GM21737 (cell line): ENCODE data around the gene ALAS2.
"Not testable (repeated sequence)": the region's sequence is repeated elsewhere in the genome, so short reads cannot be mapped to it uniquely, and the experiment has no call there.

Source experiments
- ATAC-seq: cut with Tn5 transposase; IDR thresholded peaks from one replicate; pipeline ENCODE4 v1.9.1; 2021; ENCODE audit warnings: mild to moderate bottlenecking, moderate library complexity; ENCODE audit not compliant: unreplicated experiment

Gene ALAS2

DNA sequence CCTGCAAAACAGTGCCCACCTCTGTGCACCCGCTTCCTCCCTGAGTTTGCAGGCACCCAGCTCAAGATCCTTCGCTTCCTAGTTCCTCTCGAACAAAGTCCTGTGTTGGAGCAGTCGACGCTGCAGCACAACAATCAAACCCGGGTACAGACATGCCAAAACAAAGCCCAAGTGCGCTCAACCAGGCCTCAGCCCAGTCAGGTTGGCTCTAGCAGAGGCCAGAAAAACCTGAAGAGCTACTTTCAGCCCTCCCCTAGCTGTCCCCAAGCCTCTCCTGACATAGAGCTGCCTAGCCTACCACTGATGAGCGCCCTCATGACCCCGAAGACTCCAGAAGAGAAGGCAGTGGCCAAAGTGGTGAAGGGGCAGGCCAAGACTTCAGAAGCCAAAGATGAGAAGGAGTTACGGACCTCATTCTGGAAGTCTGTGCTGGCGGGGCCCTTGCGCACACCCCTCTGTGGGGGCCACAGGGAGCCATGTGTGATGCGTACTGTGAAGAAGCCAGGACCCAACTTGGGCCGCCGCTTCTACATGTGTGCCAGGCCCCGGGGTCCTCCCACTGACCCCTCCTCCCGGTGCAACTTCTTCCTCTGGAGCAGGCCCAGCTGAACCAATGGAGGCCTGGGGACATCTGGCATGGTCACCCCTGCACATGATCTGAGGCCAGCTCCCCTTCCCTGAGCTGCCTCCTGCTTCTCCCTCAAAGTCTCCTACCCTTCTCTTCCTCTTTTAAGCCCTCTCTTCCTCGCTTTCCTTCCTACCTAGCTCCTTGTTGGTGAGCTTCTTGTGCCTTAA is 23.8 kb downstream of the ALAS2 start:
- no peak for ATAC-seq

GRCh38 chrX:55005256-55005655 is 25.5 kb downstream of the ALAS2 start:
- ATAC-seq = no peak

DNA sequence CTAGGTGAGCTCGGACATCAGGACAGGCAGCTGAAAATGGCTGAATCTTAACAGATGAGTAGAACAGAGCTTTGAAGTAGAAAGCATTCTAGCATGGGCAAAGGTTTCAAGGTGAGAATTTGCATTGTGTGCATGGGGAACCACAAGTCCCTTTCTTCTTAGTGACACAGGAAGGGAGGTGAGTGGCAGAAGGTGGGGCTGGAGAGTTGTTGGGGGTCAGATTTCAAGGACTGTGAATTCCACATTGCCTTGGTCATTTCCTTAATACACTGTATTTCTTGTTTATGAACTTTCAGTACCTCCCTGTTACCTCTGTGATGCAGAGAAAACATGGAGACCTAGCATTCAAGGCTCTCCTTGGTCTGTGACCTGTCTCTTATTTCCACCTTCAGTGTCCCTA is 26.5 kb downstream of the ALAS2 start:
- no peak for ATAC-seq

DNA sequence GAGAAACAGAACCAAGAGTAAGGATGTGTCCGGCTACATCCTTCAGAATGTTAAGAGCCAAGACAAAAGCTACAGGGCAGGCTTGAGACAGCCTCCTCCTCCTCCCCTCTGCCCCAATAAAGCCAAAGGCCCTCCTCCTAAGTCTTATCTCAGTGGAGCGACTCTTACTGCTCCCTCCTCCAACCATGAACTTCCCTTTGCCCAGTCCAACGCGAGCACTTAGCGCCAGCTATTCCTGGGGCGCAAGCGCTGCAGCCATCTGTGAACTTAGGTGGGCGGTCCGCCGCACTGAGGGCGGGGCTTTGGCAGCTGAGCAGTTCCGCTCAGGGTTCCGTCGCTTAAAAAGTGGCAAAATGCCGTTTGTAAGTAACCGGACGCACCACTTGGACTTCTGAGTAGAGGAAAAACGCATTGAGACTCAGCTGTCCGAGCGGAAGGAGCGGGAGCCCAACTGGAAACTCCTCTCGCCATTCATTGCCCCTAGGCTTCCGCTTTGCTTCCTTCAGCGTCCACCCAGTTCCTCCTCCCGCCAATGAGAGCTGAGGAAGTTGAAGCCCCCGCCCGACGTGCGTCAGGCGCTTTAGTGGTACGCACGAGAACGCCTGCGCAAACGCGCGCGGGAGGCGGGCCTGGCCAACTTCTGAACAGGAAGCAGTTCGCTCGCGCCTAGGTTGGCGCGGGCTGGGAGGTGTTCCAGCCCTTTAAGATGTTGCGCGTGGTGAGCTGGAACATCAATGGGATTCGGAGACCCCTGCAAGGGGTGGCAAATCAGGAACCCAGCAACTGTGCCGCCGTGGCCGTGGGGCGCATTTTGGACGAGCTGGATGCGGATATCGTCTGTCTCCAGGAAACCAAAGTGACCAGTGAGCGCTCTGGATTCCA is 30.8 kb downstream of the ALAS2 start, which contains the start of gene APEX2:
APEX2 (plus strand) TSS at position 647 of the 882 bp plus-strand sequence; CDS start at position 707, 60 bp downstream.
- ATAC-seq = peak; percentile 92

DNA sequence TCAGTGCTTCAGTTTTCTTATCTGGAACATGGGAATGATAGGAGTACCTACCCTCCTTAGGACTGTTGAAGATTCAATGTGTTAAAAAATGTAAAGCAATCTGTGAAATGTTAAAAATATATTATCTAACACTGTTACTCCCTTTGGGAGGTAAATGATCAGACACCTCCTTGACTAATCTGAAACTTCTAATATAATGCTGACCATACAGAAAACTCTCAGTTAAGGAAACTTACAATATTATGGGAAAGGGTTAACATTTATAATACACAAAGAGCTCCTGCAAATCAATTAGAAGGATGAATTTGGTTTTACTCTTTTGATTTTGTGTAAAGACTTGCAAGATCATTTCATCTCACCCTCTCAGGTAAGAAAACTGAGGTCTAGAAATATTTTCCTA is 35.2 kb downstream of the ALAS2 start:
- no peak for ATAC-seq

GRCh38 chrX:54994668-54995351 is 36.0 kb downstream of the ALAS2 start:
- ATAC-seq = no peak

- ATAC-seq = no peak
Measured at GRCh38 chrX:54994099-54994498, 36.7 kb downstream of the ALAS2 start, which contains the start of gene PFKFB1. PFKFB1 (minus strand) TSS chrX:54994188; CDS start chrX:54994007, 181 bp downstream.

- ATAC-seq = no peak
Measured at GRCh38 chrX:54992911-54993622, 37.7 kb downstream of the ALAS2 start.

- no peak for ATAC-seq
Measured at GRCh38 chrX:54991706-54992105, 39.1 kb downstream of the ALAS2 start.

GRCh38 chrX:54983306-54983705 is 47.5 kb downstream of the ALAS2 start:
- ATAC-seq = not testable (repeated sequence)

GRCh38 chrX:54980334-54980733 is 50.4 kb downstream of the ALAS2 start:
- no peak for ATAC-seq

GRCh38 chrX:54979432-54979831 is 51.3 kb downstream of the ALAS2 start:
- no peak for ATAC-seq

DNA sequence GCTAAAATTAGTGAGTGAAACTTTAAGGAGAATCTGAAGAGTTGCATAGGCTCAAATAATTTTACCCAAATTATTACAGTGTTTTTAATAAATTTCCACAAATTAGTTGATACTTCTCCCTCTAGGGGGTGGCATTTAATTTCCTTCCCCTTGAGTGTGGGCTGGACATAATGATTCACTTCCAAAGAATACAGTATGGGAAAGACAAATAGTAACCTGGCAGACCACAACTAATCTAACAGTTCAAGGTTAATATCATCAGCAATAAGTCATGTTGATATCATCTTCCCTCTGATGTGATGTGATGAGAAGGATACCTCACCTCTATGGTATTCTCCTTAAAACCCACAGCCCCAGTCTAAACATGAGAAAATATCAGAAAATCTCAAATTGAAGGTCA is 52.3 kb downstream of the ALAS2 start:
- no peak for ATAC-seq

DNA sequence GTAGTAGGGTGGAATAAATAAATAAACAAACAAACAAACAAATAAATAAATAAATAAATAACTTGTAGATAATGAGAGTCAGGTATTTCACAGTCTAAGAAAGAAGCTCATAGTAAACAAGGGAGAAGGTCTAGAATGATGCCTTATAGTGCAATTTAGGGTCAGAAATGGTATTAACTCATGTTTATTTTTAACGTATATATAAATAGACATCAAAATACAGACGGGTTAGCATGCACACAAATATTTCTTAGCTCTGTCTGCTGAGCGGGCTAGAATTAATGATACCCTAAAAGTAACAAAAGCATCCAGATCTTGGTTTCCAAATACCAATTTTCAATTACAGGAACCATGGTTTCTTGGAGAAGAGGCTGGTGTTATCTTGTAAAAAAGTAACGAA is 53.4 kb downstream of the ALAS2 start:
- ATAC-seq = no peak

GRCh38 chrX:54964766-54965497 is 65.8 kb downstream of the ALAS2 start:
- ATAC-seq = no peak

- ATAC-seq = no peak
Measured at GRCh38 chrX:54961750-54962149, 69.0 kb downstream of the ALAS2 start.
